HUDEP-2 (cell line): Measurements from ENCODE around the gene NCDN.

Experiments
- DNase-seq, 76 experiments: peaks; one replicate each; lab custom pipeline; 2025; ENCODE audit not compliant: unreplicated experiment in 76 of 76; lab: John Stamatoyannopoulos, UW

NCDN gene

GRCh38 chr1:35557611-35558373, at the start of gene NCDN:
Gene NCDN (plus strand): TSS chr1:35557799. CDS start chr1:35558191, 392 bp downstream.
- DNase-seq = peak in 72 of 76 experiments; percentile 60 to 96 (median 92)

GRCh38 chr1:35507947-35508346, 49.7 kb upstream of the NCDN start:
- no peak for DNase-seq

- DNase-seq = no peak
These were observed 48.0 kb upstream of the NCDN start for GRCh38 chr1:35509558-35509957.

GRCh38 chr1:35511305-35511704, 46.3 kb upstream of the NCDN start:
- no peak for DNase-seq

GRCh38 chr1:35518183-35518582, 39.4 kb upstream of the NCDN start:
- no peak for DNase-seq

GRCh38 chr1:35519432-35519831, 38.2 kb upstream of the NCDN start:
- no peak for DNase-seq

GRCh38 chr1:35524106-35524505, 33.5 kb upstream of the NCDN start:
- no peak for DNase-seq

GRCh38 chr1:35530168-35530567, 27.4 kb upstream of the NCDN start:
- DNase-seq = no peak

GRCh38 chr1:35530946-35531345, 26.7 kb upstream of the NCDN start:
- DNase-seq = no peak

GRCh38 chr1:35531368-35531767, 26.2 kb upstream of the NCDN start:
- DNase-seq = no peak

GRCh38 chr1:35532497-35533223, 24.9 kb upstream of the NCDN start:
- no peak for DNase-seq

- DNase-seq = peak in 41 of 76 experiments; percentile 1 to 69 (median 30)
These were observed 24.0 kb upstream of the NCDN start for GRCh38 chr1:35533586-35533985.

- DNase-seq = no peak
These were observed 22.4 kb upstream of the NCDN start for GRCh38 chr1:35535243-35535642.

- no peak for DNase-seq
These were observed 20.9 kb upstream of the NCDN start for GRCh38 chr1:35536556-35537162.

- DNase-seq = no peak
These were observed 19.8 kb upstream of the NCDN start for GRCh38 chr1:35537806-35538205.

- no peak for DNase-seq
These were observed 18.4 kb upstream of the NCDN start for GRCh38 chr1:35539073-35539823.

- DNase-seq = no peak
These were observed 17.8 kb upstream of the NCDN start for GRCh38 chr1:35539824-35540261.

GRCh38 chr1:35544976-35545375, 12.6 kb upstream of the NCDN start:
- peak in 70 of 76 experiments; percentile 15 to 83 (median 59) for DNase-seq

GRCh38 chr1:35546614-35547013, 11.0 kb upstream of the NCDN start:
- DNase-seq = no peak

GRCh38 chr1:35553851-35554250, 3.7 kb upstream of the NCDN start:
- no peak for DNase-seq
